AG10803 (cell line): Measurements from ENCODE around the gene MLLT10.
A peak's percentile ranks its signal among the peaks of the same experiment; 100 is the strongest.

Experiments
- DNase-seq: peaks from one replicate; pipeline ENCODE4 v3.0.0; 2010; ENCODE audit warnings: low read depth
- H3K4me3 ChIP-seq: 2 replicates; pipeline ENCODE4 v1.5.1; 2011; ENCODE audit warnings: mild to moderate bottlenecking, low read length, control low read depth
- CTCF ChIP-seq: conservative IDR thresholded peaks from 2 replicates; pipeline ENCODE4 v1.5.1; 2011; ENCODE audit warnings: mild to moderate bottlenecking, low read length, control low read depth, inconsistent platforms

MLLT10 gene

GRCh38 chr10:21732067-21732772, 198.2 kb downstream of the MLLT10 start:
- no peak overlapping the region for H3K4me3 ChIP-seq
- DNase-seq, result peak; percentile 78
- TF ChIP-seq CTCF, result peak; percentile 93

DNA sequence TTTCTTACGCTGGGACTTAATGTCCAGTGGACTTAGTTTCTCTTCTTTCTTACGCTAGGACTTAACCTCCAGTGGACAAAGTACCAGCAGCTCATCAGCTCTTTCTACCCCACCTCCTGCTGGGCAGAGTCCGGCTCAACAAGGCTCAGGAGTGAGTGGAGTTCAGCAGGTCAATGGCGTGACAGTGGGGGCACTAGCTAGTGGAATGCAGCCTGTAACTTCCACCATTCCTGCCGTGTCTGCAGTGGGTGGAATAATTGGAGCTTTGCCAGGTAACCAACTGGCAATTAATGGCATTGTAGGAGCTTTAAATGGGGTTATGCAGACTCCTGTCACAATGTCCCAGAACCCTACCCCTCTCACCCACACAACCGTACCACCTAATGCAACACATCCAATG, 199.7 kb downstream of the MLLT10 start:
- TF ChIP-seq CTCF, result no peak
- peak; percentile 9 for DNase-seq
- H3K4me3 ChIP-seq, result no peak overlapping the region

- DNase-seq, result no peak
- H3K4me3 ChIP-seq, result no peak overlapping the region
- no peak for TF ChIP-seq CTCF
Observed at GRCh38 chr10:21737106-21737505, 203.1 kb downstream of the MLLT10 start.

DNA sequence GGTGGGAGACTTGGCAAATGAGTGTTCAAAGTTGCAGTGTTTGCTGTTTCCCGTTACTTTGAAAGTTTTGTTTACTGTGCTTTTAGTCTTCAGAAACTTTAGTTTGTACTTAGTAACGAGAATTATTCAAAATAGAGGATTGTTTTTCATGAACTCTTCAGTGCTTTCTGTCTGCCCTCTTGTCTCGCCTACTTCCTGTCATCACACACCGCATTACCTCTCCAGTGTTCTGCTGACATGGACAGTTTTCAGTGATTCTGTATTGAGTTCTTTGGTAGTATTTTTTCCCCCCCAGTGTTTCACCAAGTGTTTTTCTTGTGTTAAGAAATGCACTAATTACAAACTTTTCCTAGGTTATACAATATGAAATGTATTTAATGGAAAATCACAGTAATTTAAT, 207.0 kb downstream of the MLLT10 start:
- DNase-seq, result no peak
- TF ChIP-seq CTCF, result no peak
- H3K4me3 ChIP-seq, result no peak overlapping the region

GRCh38 chr10:21742740-21743412, 208.8 kb downstream of the MLLT10 start:
- no peak for DNase-seq
- TF ChIP-seq CTCF, result no peak
- no peak overlapping the region for H3K4me3 ChIP-seq

DNA sequence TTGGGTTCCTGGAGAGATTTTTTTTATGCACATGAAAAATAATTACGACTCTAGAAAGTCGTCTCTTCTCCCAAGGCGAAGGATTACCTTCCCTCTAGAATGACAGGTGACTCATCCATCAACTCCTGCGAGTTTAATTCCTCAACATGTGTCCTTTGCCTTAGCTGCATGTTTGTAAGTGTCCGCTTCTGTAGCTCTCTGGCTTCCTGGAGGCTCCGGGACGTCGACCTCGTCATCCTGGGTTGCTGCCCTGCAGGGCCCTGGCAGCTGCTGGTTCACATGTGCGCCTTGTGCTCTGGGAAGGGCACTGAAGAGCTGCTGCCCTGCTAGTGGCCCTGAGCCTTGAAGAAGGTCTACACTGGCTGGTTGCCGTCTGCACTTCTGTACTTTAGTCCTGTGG, 210.2 kb downstream of the MLLT10 start:
- TF ChIP-seq CTCF, result no peak
- no peak overlapping the region for H3K4me3 ChIP-seq
- DNase-seq, result no peak

DNA sequence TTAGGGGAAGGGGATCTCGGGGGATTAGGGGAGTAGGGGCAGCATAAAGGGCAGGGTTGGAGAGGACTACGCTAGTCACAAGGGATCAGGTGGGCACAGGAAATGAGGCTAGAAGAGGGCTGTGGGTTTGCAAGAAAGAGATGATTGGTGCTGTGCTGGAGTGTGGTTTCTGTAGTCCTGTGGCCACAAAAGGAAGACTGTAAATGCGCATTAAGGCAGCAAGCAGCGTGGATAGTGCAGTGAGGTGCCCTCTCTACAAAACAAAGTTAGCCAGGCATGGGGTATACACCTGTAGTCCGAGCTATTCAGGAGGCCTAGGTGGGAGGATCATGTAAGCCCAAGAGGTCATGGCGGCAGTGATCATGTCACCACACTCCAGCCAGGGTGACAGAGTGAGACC, 212.1 kb downstream of the MLLT10 start:
- DNase-seq, result no peak
- no peak for TF ChIP-seq CTCF
- no peak overlapping the region for H3K4me3 ChIP-seq
